Mesenchymal stem cell (in vitro differentiated cells and primary cell): ENCODE measurements around the gene MGMT.
"Not testable (repeated sequence)": the region's sequence is repeated elsewhere in the genome, so short reads cannot be mapped to it uniquely, and the experiment has no call there.

ENCODE experiments used
- DNase-seq: peaks from one replicate; pipeline ENCODE4 v3.0.0-alpha.2; 2013
- H2AFZ ChIP-seq: one replicate; pipeline ENCODE4 v1.6.1; 2013; ENCODE audit warnings: low read depth, mild to moderate bottlenecking, control low read depth, inconsistent platforms, low read length, moderate library complexity
- H2AK5ac ChIP-seq: 2 replicates; pipeline ENCODE4 v1.6.1; 2013; ENCODE audit warnings: low read length, moderate library complexity, mild to moderate bottlenecking, inconsistent platforms; ENCODE audit not compliant: severe bottlenecking
- H2BK120ac ChIP-seq: one replicate; pipeline ENCODE4 v1.6.1; 2013; ENCODE audit warnings: low read depth, mild to moderate bottlenecking, inconsistent platforms, low read length, moderate library complexity
- H2BK12ac ChIP-seq, 2 experiments: one replicate each; pipeline ENCODE4 v1.6.1; 2013; ENCODE audit warnings: inconsistent platforms in 2 of 2, low read length in 2 of 2, mild to moderate bottlenecking in 2 of 2, moderate library complexity in 2 of 2, control low read depth in 1 of 2
- H2BK15ac ChIP-seq: one replicate; pipeline ENCODE4 v1.6.1; 2013; ENCODE audit warnings: mild to moderate bottlenecking, low read depth, inconsistent platforms; ENCODE audit not compliant: poor library complexity, severe bottlenecking
- H2BK5ac ChIP-seq: 2 replicates; pipeline ENCODE4 v1.6.1; 2013; ENCODE audit warnings: low read depth, mild to moderate bottlenecking, low read length, control low read depth, inconsistent platforms; ENCODE audit not compliant: poor library complexity, severe bottlenecking
- H3K14ac ChIP-seq, 2 experiments: one replicate each; pipeline ENCODE4 v1.6.1; 2013; ENCODE audit warnings: inconsistent platforms in 2 of 2, low read length in 2 of 2, control low read depth in 1 of 2, mild to moderate bottlenecking in 1 of 2, moderate library complexity in 1 of 2
- H3K18ac ChIP-seq, 2 experiments: one replicate each; pipeline ENCODE4 v1.6.1; 2013; ENCODE audit warnings: inconsistent platforms in 2 of 2, low read length in 2 of 2, control low read depth in 1 of 2, low read depth in 1 of 2, mild to moderate bottlenecking in 1 of 2
- H3K23ac ChIP-seq, 2 experiments: one replicate each; pipeline ENCODE4 v1.6.1; 2013; ENCODE audit warnings: inconsistent platforms in 2 of 2, low read length in 2 of 2, mild to moderate bottlenecking in 2 of 2, moderate library complexity in 2 of 2, control low read depth in 1 of 2
- H3K27ac ChIP-seq: 2 replicates; pipeline ENCODE4 v1.5.1; 2013; ENCODE audit warnings: mild to moderate bottlenecking, moderate library complexity, low read length, control low read depth, inconsistent platforms; ENCODE audit not compliant: poor library complexity, severe bottlenecking
- H3K27me3 ChIP-seq, 2 experiments: 2 replicates each; pipeline versions ENCODE4 v1.6.1 to v1.7.0; 2013; ENCODE audit warnings: low read length in 2 of 2, mild to moderate bottlenecking in 2 of 2, moderate library complexity in 2 of 2, control low read depth in 1 of 2, inconsistent platforms in 1 of 2; ENCODE audit not compliant: control insufficient read depth in 1 of 2, insufficient read depth in 1 of 2
- H3K36me3 ChIP-seq, 2 experiments: 2 replicates each; pipeline versions ENCODE4 v1.6.1 to v1.7.0; 2013; ENCODE audit warnings: low read length in 2 of 2, control low read depth in 1 of 2, inconsistent platforms in 1 of 2, low read depth in 1 of 2, mild to moderate bottlenecking in 1 of 2; ENCODE audit not compliant: insufficient read depth in 2 of 2, control insufficient read depth in 1 of 2
- H3K4ac ChIP-seq, 2 experiments: one replicate each; pipeline ENCODE4 v1.6.1; 2013; ENCODE audit warnings: inconsistent platforms in 2 of 2, low read length in 2 of 2, mild to moderate bottlenecking in 2 of 2, moderate library complexity in 2 of 2, control low read depth in 1 of 2, low read depth in 1 of 2
- H3K4me1 ChIP-seq: 2 replicates; pipeline ENCODE4 v1.6.1; 2013; ENCODE audit warnings: low read depth, low read length, control low read depth; ENCODE audit not compliant: control insufficient read depth, insufficient read depth
- H3K4me2 ChIP-seq: 2 replicates; pipeline ENCODE4 v1.6.1; 2013; ENCODE audit warnings: low read length, mild to moderate bottlenecking, inconsistent platforms; ENCODE audit not compliant: poor library complexity, severe bottlenecking
- H3K4me3 ChIP-seq, 2 experiments: 2 replicates each; pipeline versions ENCODE4 v1.5.1 to v1.7.0; 2013; ENCODE audit warnings: low read length in 2 of 2, mild to moderate bottlenecking in 2 of 2, control low read depth in 1 of 2, low read depth in 1 of 2; ENCODE audit not compliant: insufficient read depth in 1 of 2
- H3K79me1 ChIP-seq: replicated peaks from 2 replicates; pipeline ENCODE4 v1.6.1; 2013; ENCODE audit warnings: mild to moderate bottlenecking, control low read depth, low read length, inconsistent platforms; ENCODE audit not compliant: poor library complexity, severe bottlenecking
- H3K9ac ChIP-seq: 2 replicates; pipeline ENCODE4 v1.7.0; 2013; ENCODE audit warnings: mild to moderate bottlenecking, low read length, moderate library complexity
- H3K9me3 ChIP-seq: 2 replicates; pipeline ENCODE4 v1.7.0; 2013; ENCODE audit warnings: mild to moderate bottlenecking, low read length; ENCODE audit not compliant: control insufficient read depth
- H4K8ac ChIP-seq: one replicate; pipeline ENCODE4 v1.6.1; 2013; ENCODE audit warnings: inconsistent platforms, mild to moderate bottlenecking, low read length, moderate library complexity
- H4K91ac ChIP-seq: one replicate; pipeline ENCODE4 v1.6.1; 2013; ENCODE audit warnings: mild to moderate bottlenecking, low read length, inconsistent platforms
- WGBS: methylation state at CpG from one replicate; pipeline ENCODE4 v1.1.7; 2013; ENCODE audit warnings: mixed read lengths; 5-methylcytosine and 5-hydroxymethylcytosine counted together

MGMT gene

DNA sequence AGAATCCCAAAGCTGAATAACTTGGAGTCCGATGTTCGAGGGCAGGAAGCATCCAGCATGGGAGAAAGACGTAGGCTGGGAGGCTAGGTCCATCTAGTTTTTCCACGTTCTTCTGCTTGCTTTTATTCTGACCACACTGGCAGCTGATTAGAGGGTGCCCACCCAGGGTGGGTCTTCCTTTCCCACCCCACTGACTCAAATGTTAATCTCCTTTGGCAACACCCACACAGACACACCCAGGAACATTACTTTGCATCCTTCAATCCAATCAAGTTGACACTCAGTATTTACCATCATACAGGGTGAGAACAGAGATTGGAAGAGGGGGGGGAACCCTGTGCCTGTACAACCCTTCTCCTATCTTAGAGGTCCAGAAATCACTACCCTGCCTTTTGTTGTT lies 31.3 kb upstream of the MGMT start:
- not testable (repeated sequence) for H2BK15ac ChIP-seq, H4K8ac ChIP-seq, H3K9me3 ChIP-seq, H3K4me3 ChIP-seq, H2BK12ac ChIP-seq, H2AFZ ChIP-seq, H2BK120ac ChIP-seq, H3K14ac ChIP-seq, H2BK5ac ChIP-seq, H3K18ac ChIP-seq, H3K4me2 ChIP-seq, H4K91ac ChIP-seq, H3K79me1 ChIP-seq, H3K27me3 ChIP-seq, H3K4ac ChIP-seq, H3K36me3 ChIP-seq, H3K9ac ChIP-seq, DNase-seq, H3K27ac ChIP-seq, H3K4me1 ChIP-seq, H2AK5ac ChIP-seq, H3K23ac ChIP-seq
- 85% methylated on average over 4 of the region's 4 CpGs for WGBS

DNA sequence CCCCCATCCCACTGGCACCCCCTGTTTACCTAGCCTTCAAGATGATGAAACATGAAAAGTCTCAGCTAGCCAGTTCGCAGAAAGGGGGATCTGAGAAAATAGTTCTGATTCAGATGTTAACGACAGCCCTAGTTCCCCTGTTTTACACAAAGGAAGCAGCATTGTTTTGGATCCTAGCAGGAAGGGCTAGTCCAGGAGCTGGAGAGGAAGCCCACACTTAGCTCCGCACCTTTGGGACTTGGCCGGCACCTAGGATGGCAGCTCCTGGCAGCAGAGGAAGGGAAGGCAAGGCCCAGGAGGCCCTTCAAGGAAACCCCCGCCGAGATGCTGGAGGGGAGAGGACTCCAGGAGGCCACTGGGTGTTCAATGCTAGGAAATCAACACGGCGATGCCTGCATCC lies 29.0 kb upstream of the MGMT start:
- Histone ChIP-seq H3K4me3 (no peak overlapping the region), H3K23ac (no peak overlapping the region), H2AFZ (no peak overlapping the region), H4K8ac (no peak overlapping the region), H2AK5ac (no peak overlapping the region), H3K4me1 (no peaks in the 10 kb centered on the region), H3K4ac (no peak overlapping the region), H3K4me2 (no peak overlapping the region), H3K27me3 (no peaks in the 10 kb centered on the region), H2BK12ac (no peak overlapping the region), H3K9me3 (no peaks in the 10 kb centered on the region), H4K91ac (no peak overlapping the region), H2BK120ac (no peak overlapping the region), H3K79me1 (no peaks in the 10 kb centered on the region), H3K14ac (no peak overlapping the region), H3K18ac (no peak overlapping the region), H2BK15ac (no peak overlapping the region), H3K27ac (no peak overlapping the region), H2BK5ac (no peak overlapping the region), H3K36me3 (no peaks in the 10 kb centered on the region), H3K9ac (no peak overlapping the region)
- no peak for DNase-seq
- 89% methylated on average over 8 of the region's 8 CpGs for WGBS

DNA sequence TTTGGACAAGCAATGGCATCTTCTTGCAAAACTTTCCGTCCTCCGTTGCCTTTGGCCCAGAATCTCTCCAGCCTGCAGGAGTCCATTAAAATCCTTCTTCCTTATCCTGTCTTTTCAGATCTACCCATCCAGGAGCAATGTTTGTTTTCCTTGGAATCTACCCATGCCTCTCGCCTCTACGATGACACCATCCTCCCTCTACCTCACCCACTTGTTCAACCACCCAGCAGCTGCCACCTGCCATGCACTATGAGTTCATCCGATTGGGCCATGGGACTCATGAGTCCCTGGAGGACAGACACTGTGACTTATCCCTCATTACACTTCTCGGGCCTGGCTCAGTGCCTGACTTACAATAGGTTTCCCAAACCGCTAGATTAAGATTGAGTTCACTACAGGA lies 26.8 kb upstream of the MGMT start:
- H3K4me3 ChIP-seq = no peak overlapping the region
- no peak overlapping the region for H2BK5ac ChIP-seq
- no peak overlapping the region for H3K9ac ChIP-seq
- no peaks in the 10 kb centered on the region for H3K4me1 ChIP-seq
- no peak overlapping the region for H3K14ac ChIP-seq
- H3K27me3 ChIP-seq = no peaks in the 10 kb centered on the region
- no peaks in the 10 kb centered on the region for H3K9me3 ChIP-seq
- H3K27ac ChIP-seq = no peak overlapping the region
- H3K36me3 ChIP-seq = no peaks in the 10 kb centered on the region
- no peak overlapping the region for H2BK120ac ChIP-seq
- 95% methylated on average over 7 of the region's 7 CpGs for whole genome bisulfite sequencing
- H3K4me2 ChIP-seq = no peak overlapping the region
- no peaks in the 10 kb centered on the region for H3K79me1 ChIP-seq
- no peak overlapping the region for H2AK5ac ChIP-seq
- no peak overlapping the region for H3K4ac ChIP-seq
- no peak overlapping the region for H4K8ac ChIP-seq
- no peak overlapping the region for H2BK12ac ChIP-seq
- H3K23ac ChIP-seq = no peak overlapping the region
- no peak overlapping the region for H4K91ac ChIP-seq
- no peak overlapping the region for H3K18ac ChIP-seq
- no peak overlapping the region for H2BK15ac ChIP-seq
- no peak overlapping the region for H2AFZ ChIP-seq
- DNase-seq = no peak

DNA sequence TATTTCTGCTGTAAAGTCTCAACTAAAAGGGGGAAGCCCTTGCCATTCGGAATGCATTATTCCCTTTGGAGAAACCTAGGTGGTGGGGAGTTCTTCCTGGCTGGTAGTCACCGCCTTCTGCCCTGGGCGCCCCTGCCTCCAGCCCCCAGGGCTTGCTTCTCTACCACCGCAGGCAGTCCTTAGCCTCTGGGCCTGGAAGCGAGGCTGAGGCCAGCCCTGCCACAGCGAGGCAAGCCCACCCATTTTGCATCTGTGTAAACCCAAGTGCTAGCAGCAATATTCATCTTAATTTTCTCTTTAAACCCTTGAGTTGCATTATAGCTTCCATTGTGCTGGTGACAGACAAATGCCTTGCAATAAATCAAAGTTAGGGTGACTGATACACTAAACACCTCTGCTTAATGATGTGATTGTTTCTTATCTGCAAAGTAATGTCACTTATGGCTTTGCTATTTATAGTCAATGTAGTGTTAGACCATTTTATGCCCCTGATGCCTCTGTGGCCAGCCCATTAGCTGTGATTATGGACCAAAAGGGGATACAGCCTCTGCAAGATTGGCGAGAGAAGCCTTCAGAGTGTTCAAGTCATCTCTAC lies 26.2 kb upstream of the MGMT start:
- no peak overlapping the region for H3K4me3 ChIP-seq
- no peak overlapping the region for H3K27ac ChIP-seq
- H3K27me3 ChIP-seq = no peaks in the 10 kb centered on the region
- H2AFZ ChIP-seq = no peak overlapping the region
- H3K36me3 ChIP-seq = no peaks in the 10 kb centered on the region
- no peak overlapping the region for H3K4me2 ChIP-seq
- H3K9me3 ChIP-seq = no peaks in the 10 kb centered on the region
- H3K14ac ChIP-seq = no peak overlapping the region
- H2BK12ac ChIP-seq = no peak overlapping the region
- no peak overlapping the region for H2BK120ac ChIP-seq
- H2BK15ac ChIP-seq = no peak overlapping the region
- 89% methylated on average over 7 of the region's 7 CpGs for WGBS
- H4K8ac ChIP-seq = no peak overlapping the region
- no peak for DNase-seq
- H3K79me1 ChIP-seq = no peaks in the 10 kb centered on the region
- H3K4me1 ChIP-seq = no peaks in the 10 kb centered on the region
- no peak overlapping the region for H2AK5ac ChIP-seq
- no peak overlapping the region for H3K18ac ChIP-seq
- no peak overlapping the region for H3K23ac ChIP-seq
- H4K91ac ChIP-seq = no peak overlapping the region
- H3K9ac ChIP-seq = no peak overlapping the region
- no peak overlapping the region for H2BK5ac ChIP-seq
- H3K4ac ChIP-seq = no peak overlapping the region
